GM19463 (cell line): ENCODE measurements around the gene GJD2.

ENCODE experiments used
- ATAC-seq: cut with Tn5 transposase; IDR thresholded peaks from one replicate; pipeline ENCODE4 v1.9.1; 2021; ENCODE audit warnings: mild to moderate bottlenecking, moderate library complexity; ENCODE audit not compliant: unreplicated experiment

The GJD2 gene

GRCh38 chr15:34754674-34755418 lies at the start of gene GJD2:
GJD2 (minus strand) TSS chr15:34754998; CDS start chr15:34754488, 510 bp downstream.
- no peak for ATAC-seq

DNA sequence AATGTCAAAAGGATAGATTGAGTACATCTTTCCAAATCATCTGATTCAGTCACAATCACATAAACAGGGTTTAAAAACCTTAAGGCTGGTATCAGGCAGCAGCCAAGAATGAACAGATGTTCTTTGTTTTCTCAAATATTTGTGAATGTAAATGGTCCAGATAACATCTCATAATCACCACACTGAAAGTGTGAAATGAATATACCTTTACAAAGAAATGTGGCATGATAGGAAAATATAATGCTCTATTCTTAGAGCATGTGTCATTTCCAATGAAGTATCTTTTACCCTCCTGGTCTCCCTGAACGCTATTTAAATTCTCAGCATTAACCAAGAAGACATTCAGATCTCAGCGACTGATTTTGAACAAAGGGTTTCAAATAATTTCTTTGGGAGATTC lies 49.3 kb upstream of the GJD2 start:
- ATAC-seq: no peak

- ATAC-seq: no peak
These were observed 48.3 kb upstream of the GJD2 start for GRCh38 chr15:34802803-34803750.

- ATAC-seq: no peak
These were observed 47.6 kb upstream of the GJD2 start for GRCh38 chr15:34802371-34802770.

GRCh38 chr15:34799149-34800101 lies 44.6 kb upstream of the GJD2 start:
- no peak for ATAC-seq

- ATAC-seq: no peak
These were observed 42.1 kb upstream of the GJD2 start for GRCh38 chr15:34796847-34797435.

DNA sequence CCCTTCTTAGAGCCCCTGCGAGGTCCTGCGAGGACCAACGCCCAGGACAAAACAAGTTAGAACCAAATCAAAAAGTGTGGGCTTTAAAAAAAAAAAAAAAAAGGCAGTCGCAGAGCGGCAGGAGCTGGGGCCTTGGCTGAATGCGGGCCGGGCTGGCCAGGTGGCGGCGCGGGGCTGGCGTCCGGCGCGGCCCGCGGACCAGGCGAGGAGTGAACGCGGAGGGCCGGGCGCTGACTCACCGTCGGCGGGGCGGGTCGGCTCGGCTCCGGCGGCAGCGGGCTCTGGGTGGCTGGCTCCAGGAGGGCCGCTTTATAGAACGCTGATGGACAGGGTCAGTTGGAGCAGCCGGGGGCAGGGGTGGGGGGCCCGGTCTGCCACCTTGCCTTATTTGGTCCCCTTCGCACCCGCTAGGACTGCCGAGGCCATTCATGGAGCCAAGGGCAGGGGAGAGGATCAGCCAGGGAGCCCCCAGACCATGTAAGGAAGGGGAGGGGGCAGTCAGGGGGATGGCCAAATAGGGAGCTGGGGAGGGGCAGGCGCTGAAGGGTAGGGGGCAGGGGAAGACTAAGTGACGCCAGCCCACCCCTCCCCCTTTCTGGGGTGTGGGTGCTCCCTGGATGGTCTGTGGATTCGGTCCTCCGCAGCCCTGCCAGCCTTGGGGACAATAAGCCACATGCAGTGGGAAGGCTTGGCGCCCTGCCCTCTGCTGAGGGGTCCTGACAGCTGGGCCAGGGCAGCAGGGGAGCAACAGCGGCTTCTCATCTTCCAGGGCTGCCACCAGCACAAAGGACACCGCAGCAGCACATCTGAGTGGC lies 40.7 kb upstream of the GJD2 start, which contains the start of gene ACTC1:
ACTC1 (minus strand) TSS at position 283 of the 815 bp plus-strand sequence. CDS start 741 bp downstream, outside the sequence.
- ATAC-seq: no peak

DNA sequence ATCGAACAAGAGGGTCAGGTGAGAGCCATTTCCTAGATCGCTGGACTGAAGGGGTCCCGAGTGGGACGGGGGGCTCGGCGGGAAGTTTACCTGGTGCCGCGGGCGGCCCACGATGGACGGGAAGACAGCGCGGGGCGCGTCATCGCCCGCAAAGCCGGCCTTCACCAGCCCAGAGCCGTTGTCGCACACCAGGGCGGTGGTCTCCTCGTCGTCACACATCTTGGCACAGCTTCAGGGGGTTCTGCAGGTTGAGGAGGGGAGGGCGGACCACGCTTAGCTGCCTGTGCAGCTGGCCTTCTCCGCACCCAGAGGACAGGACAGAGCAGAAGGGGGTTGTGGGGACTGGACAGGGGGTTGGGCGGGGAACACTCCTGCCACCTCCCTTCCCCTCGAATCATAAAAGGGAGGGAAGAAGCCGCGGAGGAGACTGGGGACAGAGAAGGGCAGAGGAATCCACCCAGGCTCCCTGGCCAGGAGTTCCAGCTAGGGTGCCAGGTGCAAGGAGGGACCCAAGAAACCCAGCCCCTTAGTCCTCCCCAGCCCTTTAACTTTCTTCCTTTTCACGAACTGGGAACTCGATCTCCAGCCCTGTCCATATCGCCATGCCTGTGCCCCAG lies 39.9 kb upstream of the GJD2 start:
- ATAC-seq: no peak

- ATAC-seq: no peak
These were observed 39.1 kb upstream of the GJD2 start for GRCh38 chr15:34793901-34794300.

- ATAC-seq: no peak
These were observed 38.3 kb upstream of the GJD2 start for GRCh38 chr15:34793071-34793470.

- ATAC-seq: no peak
These were observed 36.9 kb upstream of the GJD2 start for GRCh38 chr15:34791701-34792100.

DNA sequence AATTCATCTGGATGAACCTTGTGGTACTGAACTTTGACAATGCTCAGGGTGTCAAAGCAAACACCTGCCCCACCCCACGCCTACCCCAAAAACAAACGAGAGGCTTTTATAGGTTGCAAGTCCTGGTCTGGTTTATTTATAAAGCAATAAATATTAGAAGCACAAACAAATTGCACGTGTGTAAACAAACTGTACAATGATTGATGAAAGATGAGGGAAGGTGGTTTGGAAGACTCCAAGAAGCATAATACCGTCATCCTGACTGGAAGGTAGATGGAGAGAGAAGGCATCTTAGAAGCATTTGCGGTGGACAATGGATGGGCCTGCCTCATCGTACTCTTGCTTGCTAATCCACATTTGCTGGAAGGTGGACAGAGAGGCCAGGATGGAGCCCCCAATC lies 35.3 kb upstream of the GJD2 start:
- ATAC-seq: no peak

GRCh38 chr15:34789326-34789725 lies 34.5 kb upstream of the GJD2 start:
- no peak for ATAC-seq

- ATAC-seq: no peak
These were observed 31.4 kb upstream of the GJD2 start for GRCh38 chr15:34786206-34786605.

GRCh38 chr15:34783991-34784390 lies 29.2 kb upstream of the GJD2 start:
- ATAC-seq: no peak

GRCh38 chr15:34783431-34783830 lies 28.6 kb upstream of the GJD2 start:
- ATAC-seq: no peak

- no peak for ATAC-seq
These were observed 28.1 kb upstream of the GJD2 start for GRCh38 chr15:34782901-34783300.

DNA sequence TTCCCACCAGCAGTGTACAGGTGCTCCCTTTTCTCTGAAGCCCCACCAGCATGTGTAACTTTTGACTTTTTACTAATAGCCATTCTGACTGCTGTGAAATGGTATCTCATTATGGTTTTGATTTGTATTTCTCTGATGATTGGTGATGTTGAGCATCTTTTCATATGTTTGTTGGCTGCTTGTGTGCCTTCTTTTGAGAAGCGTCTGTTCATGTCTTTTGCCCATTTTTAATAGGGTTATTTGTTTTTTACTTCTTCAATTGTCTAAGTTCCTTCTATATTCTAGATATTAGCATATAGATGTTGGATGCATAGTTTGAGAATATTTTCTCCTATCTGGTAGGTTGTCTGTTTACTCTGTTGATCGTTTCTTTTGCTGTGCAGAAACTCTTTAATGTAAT lies 25.9 kb upstream of the GJD2 start:
- no peak for ATAC-seq

DNA sequence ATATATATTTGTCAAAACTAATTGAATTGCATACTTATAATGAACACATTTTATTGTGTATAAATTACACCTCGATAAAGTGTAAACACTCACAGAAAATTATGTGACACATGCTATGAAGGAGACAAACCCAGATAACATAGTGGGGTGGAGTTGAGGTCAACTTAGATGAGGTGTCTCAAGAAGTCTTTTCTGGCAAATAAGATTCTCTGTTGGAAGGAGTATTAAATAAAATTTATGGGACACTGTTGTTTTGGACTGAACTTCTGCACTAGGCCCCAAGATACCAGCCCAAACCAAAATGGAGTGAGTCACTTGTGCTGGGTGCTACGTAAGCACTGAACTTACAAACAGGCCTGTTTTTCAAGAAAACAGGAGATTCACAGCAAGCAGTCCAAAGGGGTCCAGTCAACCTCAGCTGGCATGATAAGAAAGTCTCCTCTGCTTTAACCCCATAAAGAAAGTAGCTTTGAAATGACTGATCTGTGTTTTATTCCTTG lies 21.9 kb upstream of the GJD2 start:
- no peak for ATAC-seq
